Suppressor macrophage treated with lipopolysaccharide for 1 hour (primary cell): Measurements from ENCODE around the gene SYT5.
"Not testable (repeated sequence)": the region's sequence is repeated elsewhere in the genome, so short reads cannot be mapped to it uniquely, and the experiment has no call there.

Source experiments
- DNase-seq, 3 donors: peaks; one replicate each; pipeline ENCODE4 v3.0.0-alpha.2; 2020 to 2022

SYT5 gene

DNA sequence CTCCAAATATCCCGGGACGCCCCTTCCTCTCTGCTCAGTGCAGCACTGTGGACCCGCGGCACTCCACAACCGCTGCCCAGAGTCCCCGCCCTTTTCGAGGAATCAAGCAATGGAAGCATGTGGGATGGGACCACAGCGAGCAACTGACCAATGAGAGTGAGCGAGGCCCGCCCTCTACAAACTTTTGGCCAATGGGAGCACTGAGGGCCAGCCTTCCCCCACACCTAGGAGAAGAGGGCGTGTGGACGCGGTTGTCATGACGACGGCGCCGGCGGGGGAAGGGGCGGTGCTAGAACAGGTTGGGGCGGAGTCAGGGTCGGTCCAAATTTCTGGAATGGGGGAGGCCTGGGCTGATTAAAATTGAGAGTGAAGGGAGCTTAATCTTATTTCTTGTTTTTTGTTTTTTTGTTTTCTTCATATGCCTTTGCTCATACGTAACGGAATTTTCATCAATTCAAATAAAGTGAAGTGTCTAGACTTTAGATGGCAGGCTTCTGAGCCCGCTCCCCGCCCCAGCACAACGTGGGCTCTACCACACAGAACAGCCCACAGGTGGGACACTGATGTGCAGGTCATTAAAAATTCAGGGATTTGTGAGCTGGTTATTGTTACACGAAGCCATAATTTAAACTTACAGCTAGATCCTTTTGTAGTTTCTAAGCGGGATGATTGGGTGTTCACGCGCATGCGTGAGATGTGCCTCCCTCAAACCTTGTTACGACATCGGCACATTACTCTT lies 13.4 kb downstream of the SYT5 start, which contains the start of gene DNAAF3:
TSS of gene DNAAF3 (minus strand) at position 84 of the 739 bp plus-strand sequence. CDS start 200 bp downstream, outside the sequence.
- peak; percentile 87 to 95 (median 93) for DNase-seq

DNA sequence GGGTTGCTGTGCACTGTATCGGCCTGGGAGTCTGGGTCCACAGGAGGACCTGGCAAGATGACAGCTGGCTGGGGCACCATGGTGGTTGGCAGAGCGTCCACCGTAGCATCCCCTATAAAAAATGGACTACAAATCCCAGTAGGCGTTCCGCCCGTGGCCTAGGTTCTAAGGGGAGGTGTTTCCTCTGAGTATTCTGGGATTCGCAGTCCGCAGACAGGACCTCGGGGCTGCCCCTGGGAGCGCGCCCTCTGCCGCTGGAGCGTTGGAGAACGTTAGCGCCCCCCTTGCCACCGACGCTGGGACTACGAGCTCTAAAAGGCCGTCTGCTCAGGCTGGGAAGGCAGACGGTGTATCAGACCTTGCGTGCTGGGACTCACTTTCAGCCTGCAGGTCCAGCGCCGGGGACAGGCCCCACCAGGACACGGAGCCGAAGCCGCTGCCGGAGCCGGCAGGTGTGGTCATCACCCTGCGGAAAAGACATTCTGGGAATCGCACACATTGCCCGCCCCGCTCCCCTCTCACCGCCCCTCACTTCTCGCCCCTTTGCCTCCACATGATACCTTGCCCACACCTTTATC lies 14.0 kb downstream of the SYT5 start:
- DNase-seq: peak; percentile 54 to 82 (median 69)

DNA sequence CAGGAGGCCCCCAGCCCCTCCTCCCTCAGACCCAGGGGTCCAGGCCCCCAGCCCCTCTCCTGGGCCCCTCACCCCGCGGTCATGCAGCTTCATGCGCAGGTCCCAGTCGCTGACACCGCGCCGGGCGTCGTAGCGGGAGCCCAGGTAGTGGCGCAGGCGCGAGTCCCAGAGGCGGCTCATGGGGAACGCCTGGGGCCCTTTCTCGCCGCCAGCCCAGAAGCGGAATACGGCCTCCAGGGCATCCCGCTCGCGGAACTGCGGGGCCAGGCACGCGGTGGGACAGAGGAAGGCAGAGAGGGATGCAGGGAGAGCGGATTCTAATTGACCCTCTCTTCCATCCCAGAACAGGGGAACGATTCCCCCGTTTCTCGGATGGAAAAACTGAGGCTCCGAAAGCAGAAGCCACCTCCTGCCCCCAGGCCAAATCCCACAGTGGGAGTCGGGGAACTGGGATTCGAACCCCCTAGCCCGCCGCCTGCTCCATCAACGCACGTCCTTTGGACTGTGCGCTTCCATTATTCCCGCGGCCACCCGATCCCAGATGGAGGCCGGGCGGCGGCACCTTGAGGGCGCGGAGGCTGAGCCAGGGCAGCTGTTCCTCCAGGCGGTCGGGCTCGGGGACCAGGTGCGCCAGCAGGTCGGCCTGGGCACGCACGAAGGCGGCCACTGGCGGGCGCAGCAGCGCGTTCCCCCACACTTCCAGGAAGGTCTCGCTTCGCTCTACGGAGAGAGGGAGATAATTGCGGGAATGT lies 18.3 kb downstream of the SYT5 start:
- DNase-seq: no peak

DNA sequence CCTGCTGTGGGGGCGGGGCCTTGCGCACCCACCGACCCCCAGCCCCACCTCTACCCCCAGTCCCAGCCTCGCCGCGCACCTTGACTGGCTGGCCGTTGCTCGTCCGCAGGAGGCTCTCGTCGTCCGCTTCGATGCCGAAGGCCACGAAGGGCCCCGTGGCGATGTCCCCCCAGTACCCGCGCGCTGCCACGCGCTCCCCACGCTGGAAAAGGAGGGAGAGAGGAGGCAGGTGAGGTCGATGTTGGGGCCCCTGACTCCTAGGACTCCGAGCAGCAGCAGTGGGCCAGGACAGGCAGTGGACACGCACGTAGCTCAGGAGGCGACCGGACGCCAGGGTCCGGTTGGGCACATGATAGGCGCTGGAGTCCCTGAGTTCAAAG lies 19.1 kb downstream of the SYT5 start:
- no peak for DNase-seq

DNA sequence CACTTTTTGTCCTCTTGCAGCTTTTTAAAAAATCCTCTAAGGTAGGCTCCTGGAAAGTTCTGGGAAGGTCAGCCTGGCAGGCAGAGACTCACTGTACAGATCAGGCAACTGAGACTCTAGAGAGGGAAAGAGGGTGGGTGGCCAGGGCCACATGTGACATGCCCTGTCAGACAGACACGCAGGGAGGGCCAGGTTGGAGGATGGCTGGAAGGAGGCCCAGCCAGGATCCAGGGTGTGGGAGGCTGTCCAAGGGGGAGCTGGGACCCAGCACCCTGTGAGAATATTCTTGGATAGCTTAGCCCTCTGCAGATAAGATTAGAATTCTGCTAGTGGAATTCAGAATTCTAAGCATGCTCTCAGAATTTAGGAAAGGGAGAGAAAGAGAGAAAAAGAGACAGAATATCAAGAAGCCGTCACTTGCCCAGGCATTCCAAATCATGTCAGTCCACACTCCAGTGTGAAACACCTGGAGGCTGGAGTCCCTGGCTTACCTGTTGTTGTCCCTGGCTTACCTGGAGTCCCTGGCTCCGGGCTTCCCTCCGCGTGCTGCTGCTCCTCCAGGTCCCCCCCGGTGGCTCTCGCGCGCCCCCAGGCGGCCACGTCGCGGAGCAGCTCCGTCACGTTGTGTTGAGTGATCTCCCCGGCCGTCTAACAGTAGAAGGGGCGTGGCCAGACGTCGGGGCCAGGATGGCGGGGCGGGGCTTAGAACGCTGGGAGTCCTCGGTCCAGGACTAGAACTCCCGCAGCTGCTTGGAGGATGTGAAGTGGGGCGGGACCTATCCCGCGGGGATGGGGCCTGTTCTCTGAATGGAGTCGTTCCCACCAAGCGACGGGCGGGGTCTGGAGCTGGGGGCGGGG lies 19.7 kb downstream of the SYT5 start:
- peak; percentile 92 to 96 (median 94) for DNase-seq

DNA sequence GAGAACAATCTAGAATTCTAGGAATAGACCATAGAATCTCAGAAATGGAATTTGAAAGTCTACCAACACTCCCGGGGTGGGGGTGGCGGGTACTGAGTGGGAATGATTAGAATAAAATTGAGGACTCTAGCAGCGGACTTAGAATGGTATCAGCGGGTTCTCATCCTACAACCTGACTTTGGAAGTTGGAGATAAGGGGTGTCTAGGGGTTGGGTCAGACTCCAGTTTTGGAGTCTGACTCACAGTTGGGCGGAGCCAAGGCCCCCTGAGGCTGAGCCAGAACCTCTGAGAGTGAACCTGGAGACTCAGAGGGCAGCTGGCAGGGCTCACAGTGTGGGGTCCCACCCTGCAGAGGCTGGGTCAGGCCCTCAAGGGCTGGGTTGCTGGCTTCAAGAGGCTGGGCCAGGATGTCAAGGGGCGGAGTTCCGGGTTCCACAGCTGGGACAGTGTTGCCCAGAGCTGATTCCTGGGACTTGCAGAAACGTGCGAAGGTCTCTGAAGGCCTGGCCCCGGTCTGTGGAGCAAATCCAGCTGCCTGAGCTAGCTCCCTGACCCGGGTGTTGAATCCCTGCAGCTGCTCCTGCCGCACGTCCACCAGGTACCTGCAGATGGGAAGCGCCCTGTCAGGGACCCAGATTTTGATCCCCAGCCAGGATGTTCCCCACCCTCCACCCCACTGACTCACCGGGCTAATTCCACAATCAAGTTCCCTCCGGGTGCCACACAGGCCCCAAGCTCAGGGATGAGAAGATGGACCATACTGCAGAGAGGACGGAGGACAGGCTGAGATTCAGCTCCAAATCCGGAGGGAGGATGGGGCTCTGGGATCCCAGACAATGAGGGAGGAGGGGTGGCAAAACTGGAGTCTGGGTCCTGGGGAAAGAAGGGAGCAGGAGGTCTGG lies 21.0 kb downstream of the SYT5 start:
- DNase-seq: no peak

DNA sequence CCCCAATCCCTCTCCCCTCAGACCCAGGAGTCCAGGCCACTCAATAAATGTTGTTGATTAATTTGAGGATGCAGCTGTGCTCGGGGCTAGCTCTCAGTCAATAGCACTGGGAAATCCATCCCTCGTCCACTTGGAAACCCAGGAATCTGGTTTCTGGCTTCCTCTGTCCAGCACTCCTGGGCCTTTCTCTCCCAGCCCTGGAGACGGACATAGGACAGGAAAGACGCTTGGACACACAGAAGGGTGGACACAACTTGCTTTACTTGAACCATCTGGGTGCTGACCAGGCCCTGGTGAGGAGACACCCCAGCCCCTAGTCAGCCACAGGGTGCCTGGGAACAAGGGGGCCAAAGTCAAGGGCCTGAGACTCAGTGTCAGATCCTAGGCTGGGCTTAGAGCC lies 21.7 kb downstream of the SYT5 start:
- no peak for DNase-seq

DNA sequence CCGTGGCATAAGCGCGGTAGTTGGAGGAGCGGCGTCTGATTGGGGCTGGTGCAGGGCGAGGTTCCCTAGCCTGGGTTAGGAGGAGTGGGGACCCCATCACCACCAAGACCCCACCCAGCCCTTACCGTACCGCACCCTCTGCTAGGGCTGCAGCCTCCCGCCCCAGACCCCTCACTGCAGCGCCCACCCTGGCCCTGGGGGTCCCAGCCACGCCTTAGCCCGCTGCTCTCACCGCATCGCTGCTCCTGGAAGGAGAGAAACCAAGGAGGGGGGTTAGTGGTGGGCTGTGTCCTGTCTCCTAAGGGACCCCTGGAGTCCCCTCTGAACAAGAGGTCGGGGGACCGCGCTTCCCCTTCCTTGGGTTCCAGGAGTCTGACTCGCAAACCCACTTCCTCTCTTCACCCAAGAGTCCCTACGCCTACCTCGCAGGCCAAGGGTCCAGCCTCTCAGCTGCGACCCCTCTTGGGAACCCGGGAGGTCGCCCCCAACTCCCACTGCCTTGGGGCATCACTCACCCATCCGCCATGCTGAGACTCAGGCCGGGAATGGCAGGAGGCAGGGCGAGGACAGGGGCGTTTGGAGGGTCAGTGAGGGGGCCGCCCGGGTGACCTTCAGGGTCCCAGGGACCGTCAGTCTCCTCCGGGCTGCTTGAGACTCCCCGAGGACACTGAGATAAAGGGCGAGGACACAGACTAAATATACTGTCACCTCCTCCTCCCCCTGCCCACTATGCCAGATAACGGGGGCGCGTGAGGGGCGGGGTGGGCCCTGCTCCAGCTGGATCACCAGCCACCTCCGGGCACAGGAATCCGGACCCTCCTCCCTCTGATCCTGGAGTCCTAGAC lies 22.8 kb downstream of the SYT5 start, which contains the start of gene TNNI3:
TSS of gene TNNI3 (minus strand) at position 669 of the 845 bp plus-strand sequence. CDS start at position 526, 143 bp downstream.
- no peak for DNase-seq

DNA sequence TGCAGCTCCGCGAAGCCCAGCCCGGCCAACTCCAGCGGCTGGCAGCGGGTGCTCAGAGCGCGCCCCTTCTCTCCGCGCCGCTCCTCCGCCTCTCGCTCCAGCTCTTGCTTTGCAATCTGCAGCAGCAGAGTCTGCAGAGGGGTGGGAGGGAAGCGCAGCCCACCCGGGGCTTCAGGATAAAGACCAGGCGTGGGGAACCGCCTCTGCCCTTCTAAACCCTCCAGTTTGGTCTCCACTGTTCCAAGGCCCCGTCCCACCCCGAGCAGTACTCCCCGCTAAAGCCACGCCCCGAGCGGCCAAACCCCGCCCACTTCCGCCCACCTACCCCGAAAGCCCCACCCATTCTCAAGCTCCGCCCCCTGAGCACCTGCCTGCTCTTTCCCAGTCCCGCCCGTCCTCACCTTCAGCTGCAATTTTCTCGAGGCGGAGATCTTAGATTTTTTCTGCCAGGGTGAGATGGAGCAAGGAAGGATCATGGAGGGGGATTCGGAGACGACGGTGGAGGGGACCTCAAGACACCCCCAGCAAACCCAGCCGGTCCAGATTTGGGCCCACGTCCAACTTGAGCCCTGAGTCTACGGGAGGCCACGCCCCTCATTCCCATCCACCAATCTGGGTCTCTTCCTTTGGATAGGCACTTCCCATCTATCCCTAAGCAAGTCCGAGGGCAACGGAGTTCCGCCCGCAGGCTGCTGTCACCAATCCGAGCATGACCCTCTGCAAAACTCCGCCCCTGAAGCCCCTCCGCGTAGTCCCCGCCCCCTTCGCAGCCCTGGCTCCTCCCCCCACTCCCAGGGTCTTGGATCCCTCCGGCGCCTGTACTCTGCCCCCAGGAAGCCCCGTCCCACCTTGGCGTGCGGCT lies 23.7 kb downstream of the SYT5 start:
- DNase-seq: peak; percentile 28 to 40 (median 39)

DNA sequence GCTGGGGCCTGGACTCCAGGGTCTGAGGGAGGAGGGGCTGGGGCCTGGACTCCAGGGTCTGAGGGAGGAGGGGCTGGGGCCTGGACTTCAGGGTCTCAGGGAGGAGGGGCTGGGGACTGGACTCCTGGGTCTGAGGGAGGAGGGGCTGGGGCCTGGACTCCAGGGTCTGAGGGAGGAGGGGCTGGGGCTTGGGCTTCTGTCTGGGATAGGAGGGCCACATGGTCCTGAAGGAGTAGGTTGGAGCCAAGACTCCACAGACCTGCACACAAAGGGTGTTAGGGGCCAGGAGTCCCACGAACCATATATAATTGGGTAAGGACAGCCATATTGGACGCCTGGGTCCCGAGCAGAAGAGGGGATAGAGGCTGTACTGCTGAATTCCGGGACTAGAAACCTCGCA lies 24.3 kb downstream of the SYT5 start:
- DNase-seq: not testable (repeated sequence)

DNA sequence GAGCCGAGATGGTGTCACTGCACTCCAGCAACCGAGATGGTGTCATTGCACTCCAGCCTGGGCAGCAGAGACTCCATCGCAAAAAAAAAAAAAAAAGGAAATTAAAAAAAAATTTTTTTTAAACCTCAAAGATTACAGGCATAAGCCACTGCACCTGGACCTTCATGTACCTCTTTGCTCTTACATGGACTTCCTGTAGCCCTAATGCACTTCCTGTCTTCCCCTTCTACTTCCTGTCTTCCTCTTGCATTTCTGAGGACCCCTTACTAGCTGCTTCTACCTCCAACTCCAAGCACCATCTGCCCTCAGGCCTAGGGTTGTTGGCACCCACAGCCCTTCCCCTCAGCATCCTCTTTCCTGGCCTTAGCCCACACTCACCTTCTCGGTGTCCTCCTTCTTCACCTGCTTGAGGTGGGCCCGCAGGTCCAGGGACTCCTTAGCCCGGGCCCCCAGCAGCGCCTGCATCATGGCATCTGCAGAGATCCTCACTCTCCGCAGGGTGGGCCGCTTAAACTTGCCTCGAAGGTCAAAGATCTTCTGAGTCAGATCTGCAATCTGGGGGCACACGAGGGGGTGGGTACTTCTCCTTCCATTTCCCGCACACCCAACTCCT lies 26.3 kb downstream of the SYT5 start:
- DNase-seq: no peak

DNA sequence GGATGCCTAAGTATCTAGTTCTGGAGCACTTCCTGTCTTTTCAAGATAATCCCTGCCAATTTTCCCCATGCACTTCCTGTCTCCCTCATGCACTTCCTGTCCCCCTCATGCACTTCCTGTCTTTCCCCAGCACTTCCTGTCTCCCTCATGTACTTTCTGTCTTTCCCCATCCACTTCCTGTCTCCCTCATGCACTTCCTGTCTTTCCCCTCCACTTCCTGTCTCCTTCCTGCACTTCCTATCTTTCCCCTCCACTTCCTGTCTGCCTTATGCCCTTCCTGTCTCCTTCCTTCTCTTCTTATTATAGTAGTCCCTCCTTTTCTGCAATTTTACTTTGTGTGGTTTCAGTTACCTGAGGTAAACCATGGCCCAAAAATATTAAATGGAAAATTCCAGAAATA lies 28.1 kb downstream of the SYT5 start:
- no peak for DNase-seq

DNA sequence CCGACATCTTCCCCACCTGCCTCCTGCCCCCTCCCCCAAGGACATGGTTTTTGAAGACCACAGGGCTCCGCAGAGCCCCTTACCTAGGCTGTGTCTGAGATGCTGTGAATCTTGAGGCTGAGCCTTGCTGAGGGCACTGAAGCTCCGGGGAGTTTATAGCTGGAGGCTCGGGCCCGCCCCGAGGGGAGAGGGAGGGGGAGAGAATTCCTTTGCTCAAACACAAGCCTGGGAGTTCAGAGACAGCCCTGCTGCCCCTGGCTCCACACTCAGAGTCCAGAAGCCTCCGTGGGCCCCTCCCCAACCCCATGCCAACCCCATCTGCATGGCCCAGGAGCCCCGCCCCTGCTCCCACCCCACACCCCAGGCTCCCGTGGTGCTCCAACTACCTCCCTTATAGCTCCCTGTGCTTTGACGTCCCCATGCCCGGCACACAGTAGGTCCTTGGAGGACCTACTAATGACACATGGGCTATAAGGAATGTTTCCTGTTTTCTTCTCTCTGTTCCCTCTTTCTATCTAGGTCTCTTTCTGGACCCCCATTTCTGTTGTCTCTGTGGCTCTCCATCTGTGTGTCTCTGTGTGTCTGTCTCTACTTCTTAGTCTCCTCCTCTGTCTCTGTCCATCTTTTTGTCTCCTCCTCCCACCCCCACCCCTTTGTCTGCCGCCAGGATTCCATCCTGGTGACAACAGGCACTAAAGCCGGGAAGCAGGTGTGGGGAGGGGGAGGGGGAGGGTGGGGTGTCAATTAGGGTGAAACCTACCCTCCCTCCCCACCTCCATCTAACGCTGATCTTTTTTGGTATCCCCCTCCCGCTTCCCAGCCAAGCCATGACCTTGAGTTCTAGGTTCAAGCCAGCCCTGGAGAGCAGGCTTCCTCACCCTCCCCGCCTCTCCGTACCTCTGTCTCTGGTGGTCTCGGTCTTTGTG lies 30.7 kb downstream of the SYT5 start, which contains the start of gene TNNT1:
TSS of gene TNNT1 (minus strand) at position 129 of the 926 bp plus-strand sequence. CDS start 2,049 bp downstream, outside the sequence.
- no peak for DNase-seq

DNA sequence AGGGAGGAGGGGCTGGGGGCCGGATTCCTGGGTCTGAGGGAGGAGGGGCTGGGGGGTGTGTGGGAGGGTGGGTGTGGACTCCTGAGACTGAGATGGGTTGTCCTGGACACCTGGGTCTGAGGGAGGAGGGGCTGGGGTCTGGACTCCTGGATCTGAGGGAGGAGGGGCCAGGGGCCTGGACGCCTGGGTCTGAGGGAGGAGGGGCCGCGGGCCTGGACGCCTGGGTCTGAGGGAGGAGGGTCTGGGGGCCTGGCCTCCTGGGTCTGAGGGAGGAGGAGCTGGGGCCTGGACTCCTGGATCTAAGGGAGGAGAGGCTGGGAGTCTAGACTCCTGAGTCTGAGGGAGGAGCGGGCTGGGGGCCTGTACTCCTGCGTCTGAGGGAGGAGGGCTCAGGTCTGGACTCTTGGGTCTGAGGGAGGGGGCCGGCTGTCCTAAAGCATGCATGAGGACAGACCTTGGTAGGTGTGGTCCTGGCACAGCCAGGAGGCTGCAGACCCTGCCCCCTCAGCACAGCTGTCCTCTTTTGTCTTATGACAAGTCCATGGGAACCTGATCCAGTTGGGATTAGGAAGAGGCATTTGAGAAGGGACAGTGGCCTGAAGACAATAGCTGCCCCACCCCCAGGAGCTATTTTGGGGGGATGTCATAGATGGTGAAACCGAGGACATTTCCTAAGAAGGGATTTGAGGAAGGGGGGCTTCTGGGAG lies 32.4 kb downstream of the SYT5 start:
- no peak for DNase-seq

DNA sequence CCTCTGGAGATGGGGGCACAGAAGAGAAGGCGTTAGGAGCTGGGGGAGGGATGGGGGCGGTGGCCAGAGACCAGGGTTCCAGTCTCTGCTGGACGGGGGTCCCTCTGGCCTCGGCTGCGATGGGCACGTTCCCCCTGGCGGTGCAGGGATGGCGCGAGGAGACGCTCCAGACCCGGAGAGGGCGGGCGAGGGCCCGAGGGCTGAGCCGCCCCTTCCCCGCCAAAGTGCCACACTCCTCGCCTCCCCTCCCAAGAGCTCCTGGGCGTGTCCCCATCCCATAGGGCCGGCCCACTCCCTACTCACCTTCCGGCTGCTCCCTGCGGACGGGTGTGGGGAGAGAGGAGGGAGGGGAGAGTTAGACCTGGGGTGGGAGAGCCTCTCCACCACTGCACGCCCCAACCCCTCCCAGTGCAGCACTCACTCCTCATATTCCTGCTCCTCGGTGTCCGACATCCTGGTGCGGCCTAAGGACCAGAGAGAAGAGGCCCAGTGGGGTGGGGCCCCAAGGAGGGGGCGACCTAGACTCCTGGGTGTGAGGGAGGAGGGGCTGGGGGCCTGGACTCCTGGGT lies 33.3 kb downstream of the SYT5 start:
- DNase-seq: no peak

DNA sequence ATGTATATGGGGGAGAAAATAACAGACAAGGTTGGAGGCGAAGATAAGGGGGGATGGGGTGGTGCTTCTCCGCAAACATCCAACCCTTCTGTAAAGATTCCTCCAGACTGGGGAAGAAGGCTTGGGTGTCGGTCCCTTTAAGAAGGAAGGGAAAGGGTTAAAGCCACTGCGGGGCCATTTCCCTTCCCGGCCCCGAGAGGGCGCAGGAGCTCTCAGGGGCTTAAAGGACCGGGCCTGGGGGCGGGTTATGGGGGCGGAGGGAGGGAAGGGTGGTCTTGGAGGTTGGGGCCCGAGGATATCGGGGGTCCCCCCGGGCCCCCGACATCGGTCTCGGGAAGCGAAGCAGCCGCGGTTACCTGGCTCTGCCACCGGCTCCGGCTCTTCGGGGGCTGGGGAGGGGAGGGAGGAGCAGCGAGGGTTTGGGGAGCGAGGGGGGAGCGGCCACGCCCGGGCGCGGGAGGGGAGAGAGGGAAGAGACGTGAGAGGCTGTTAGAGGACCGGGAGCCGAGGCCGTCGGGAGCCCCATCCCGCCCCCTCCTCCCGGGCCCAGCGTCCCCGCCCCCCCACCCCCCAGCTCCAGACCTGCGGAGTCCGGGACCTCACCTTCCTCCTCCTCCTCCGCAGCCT lies 33.9 kb downstream of the SYT5 start:
- DNase-seq: peak; percentile 37 to 54 (median 47)
